ENCODE results near the gene WBP4. TPM values are rescaled to one million over a fixed set of nuclear protein-coding genes. Genes with fewer than 3 reads are reported as not detected.

WBP4 gene
- total and polyA plus RNA-seq, 4 donors = 3.9 to 6.8 (median 5.5) TPM

- Histone ChIP-seq H3K36me3 (ENCODE audit: control insufficient read depth in 4 of 4, insufficient read depth in 3 of 4, low read depth in 1 of 4, low read length in 3 of 4) (no peaks in the 10 kb centered on the region), H3K27ac (ENCODE audit: low read depth in 1 of 2, low read length in 2 of 2) (no peak overlapping the region), H3K9me3 (ENCODE audit: control insufficient read depth in 4 of 4, low read length in 3 of 4) (no peaks in the 10 kb centered on the region), H3K4me1 (ENCODE audit: control insufficient read depth in 4 of 4, insufficient read depth in 4 of 4, low read length in 3 of 4) (peaks cover 0 to 13% (median 7%) of the 10 kb centered on the region in 4 donors), H3K4me3 (ENCODE audit: low read depth in 1 of 3, low read length in 3 of 3) (no peak overlapping the region), H3K27me3 (ENCODE audit: control insufficient read depth in 4 of 4, insufficient read depth in 4 of 4, low read length in 3 of 4) (no peaks in the 10 kb centered on the region), H3K9ac (ENCODE audit: low read depth in 1 of 2, low read length in 2 of 2) (no peak overlapping the region)
- DNase-seq (ENCODE audit: low spot score) = no peak
- TF ChIP-seq GABPA (IDR thresholded peaks at IDR 0.05 in 1 of 2, conservative IDR thresholded peaks at IDR 0.05 in 1 of 2) (no peak), TAF1 (conservative IDR thresholded peaks at IDR 0.05) (no peak), REST (IDR thresholded peaks at IDR 0.05) (no peak), NR2F2 (IDR thresholded peaks at IDR 0.05) (no peak), FOXA2 (IDR thresholded peaks at IDR 0.05) (no peak), RXRA (IDR thresholded peaks at IDR 0.05) (no peak), JUND (IDR thresholded peaks at IDR 0.05) (no peak), YY1 (IDR thresholded peaks at IDR 0.05) (no peak), HNF4A (conservative IDR thresholded peaks at IDR 0.05) (no peak), SP1 (IDR thresholded peaks at IDR 0.05) (no peak), FOXA1 (IDR thresholded peaks at IDR 0.05) (no peak), EGR1 (IDR thresholded peaks at IDR 0.05; ENCODE audit: low read depth in 2 of 2) (no peak), RAD21 (IDR thresholded peaks at IDR 0.05) (no peak), ATF3 (IDR thresholded peaks at IDR 0.05) (no peak), CTCF (IDR thresholded peaks at IDR 0.05; ENCODE audit: low read depth, low read length, missing input control) (no peak), MAX (IDR thresholded peaks at IDR 0.05) (no peak), ZBTB33 (IDR thresholded peaks at IDR 0.05) (no peak), HNF4G (IDR thresholded peaks at IDR 0.05) (no peak)
Measured at GRCh38 chr13:41099986-41100385, 38.7 kb downstream of the WBP4 start.
